H1 (cell line): ENCODE data around the gene SLC35G2. TPM values are rescaled to one million over a fixed set of nuclear protein-coding genes. Genes with fewer than 3 reads are reported as not detected.

ENCODE experiments used
- CTCF ChIA-PET: fragments of 300-600 bp; sonication (Branson Sonifier 250); formaldehyde crosslinking; loops from one replicate; lab custom pipeline; 2021; ENCODE audit not compliant: partially characterized antibody; lab: Charles Lee
- POLR2A ChIA-PET: fragments of 300-600 bp; sonication (Branson Sonifier 250); formaldehyde crosslinking; loops from one replicate; lab custom pipeline; 2021; ENCODE audit warnings: inconsistent platforms; ENCODE audit not compliant: partially characterized antibody; lab: Charles Lee
- DNase-seq, 2 experiments: peaks; one replicate each; pipeline versions ENCODE4 v3.0.0 to v3.0.0-alpha.2; 2010 to 2022; ENCODE audit warnings: low spot score in 2 of 2, low read depth in 1 of 2, mixed read lengths in 1 of 2
- FAIRE-seq: peaks from 2 replicates; lab custom pipeline; 2011; peaks lifted over from hg19 to GRCh38; lab: Jason Lieb, UNC
- H2AFZ ChIP-seq: 2 replicates; pipeline ENCODE4 v1.8.1; 2012; ENCODE audit warnings: low read length, inconsistent platforms
- H2AK5ac ChIP-seq: 2 replicates; pipeline ENCODE4 v1.6.1; 2013; ENCODE audit warnings: low read depth, low read length
- H2BK120ac ChIP-seq: replicated peaks from 2 replicates; pipeline ENCODE3; 2013; ENCODE audit warnings: low read depth, low read length, inconsistent platforms
- H2BK12ac ChIP-seq: 2 replicates; pipeline ENCODE4 v1.6.1; 2013; ENCODE audit warnings: low read depth, low read length
- H2BK15ac ChIP-seq: 2 replicates; pipeline ENCODE4 v1.6.1; 2013; ENCODE audit warnings: low read length
- H2BK20ac ChIP-seq: 2 replicates; pipeline ENCODE4 v1.6.1; 2013; ENCODE audit warnings: low read length
- H2BK5ac ChIP-seq: 2 replicates; pipeline ENCODE4 v1.6.1; 2013; ENCODE audit warnings: low read depth, low read length
- H3K14ac ChIP-seq: 2 replicates; pipeline ENCODE4 v1.6.1; 2013; ENCODE audit warnings: inconsistent platforms; ENCODE audit not compliant: insufficient read length
- H3K18ac ChIP-seq: 2 replicates; pipeline ENCODE4 v1.6.1; 2013; ENCODE audit warnings: low read length; ENCODE audit errors: extremely low read depth
- H3K23ac ChIP-seq: 2 replicates; pipeline ENCODE4 v1.6.1; 2013; ENCODE audit warnings: inconsistent platforms; ENCODE audit not compliant: insufficient read length
- H3K23me2 ChIP-seq: 2 replicates; pipeline ENCODE4 v1.6.1; 2013; ENCODE audit warnings: low read depth, low read length
- H3K27ac ChIP-seq: 2 replicates; pipeline ENCODE4 v1.6.1; 2011; ENCODE audit warnings: low read depth, low read length, inconsistent platforms
- H3K27me3 ChIP-seq, 4 experiments: replicated peaks in 1 of 4; 1 replicate in 1 of 4; 2 replicates in 3 of 4; pipeline versions ENCODE4 v1.6.1 to v1.8.1; 2011 to 2013; ENCODE audit warnings: low read length in 3 of 4, mild to moderate bottlenecking in 3 of 4, inconsistent platforms in 2 of 4, mixed read lengths in 2 of 4, moderate library complexity in 1 of 4; ENCODE audit not compliant: control insufficient read depth in 3 of 4, insufficient read depth in 3 of 4; ENCODE audit errors: extremely low read depth in 1 of 4
- H3K36me3 ChIP-seq, 4 experiments: 2 replicates each; pipeline versions ENCODE4 v1.6.1 to v1.8.1; 2011 to 2013; ENCODE audit warnings: mild to moderate bottlenecking in 4 of 4, low read length in 3 of 4, moderate library complexity in 2 of 4, control low read depth in 1 of 4, inconsistent platforms in 1 of 4; ENCODE audit not compliant: insufficient read depth in 4 of 4, control insufficient read depth in 2 of 4
- H3K4ac ChIP-seq: replicated peaks from 2 replicates; pipeline ENCODE3; 2013; ENCODE audit warnings: low read length, low read depth, mixed read lengths, inconsistent platforms; ENCODE audit not compliant: insufficient read length
- H3K4me1 ChIP-seq, 4 experiments: replicated peaks in 1 of 4; 1 replicate in 1 of 4; 2 replicates in 3 of 4; pipeline versions ENCODE4 v1.6.1 to v1.8.1; 2011 to 2013; ENCODE audit warnings: low read length in 3 of 4, inconsistent platforms in 2 of 4, mixed read lengths in 1 of 4; ENCODE audit not compliant: insufficient read depth in 4 of 4, control insufficient read depth in 3 of 4
- H3K4me2 ChIP-seq, 2 experiments: 2 replicates each; pipeline versions ENCODE4 v1.6.1 to v1.8.1; 2011 to 2013; ENCODE audit warnings: low read depth in 2 of 2, low read length in 2 of 2, control low read depth in 1 of 2, inconsistent platforms in 1 of 2, mild to moderate bottlenecking in 1 of 2; ENCODE audit not compliant: insufficient read depth in 1 of 2
- H3K4me3 ChIP-seq, 4 experiments: fragments of 200-600, 300-600 bp in 1 of 4; sonication (generic), shearing (Covaris generic), sonication (Bioruptor Twin) in 1 of 4; 2 replicates each; pipeline versions ENCODE4 v1.5.1 to v1.8.1; 2011 to 2016; ENCODE audit warnings: low read length in 4 of 4, low read depth in 3 of 4, control low read depth in 2 of 4, inconsistent platforms in 2 of 4, mild to moderate bottlenecking in 2 of 4, mixed read lengths in 1 of 4, moderate library complexity in 1 of 4; ENCODE audit not compliant: insufficient read depth in 2 of 4; ENCODE audit errors: extremely low read depth in 1 of 4
- H3K56ac ChIP-seq: replicated peaks from 2 replicates; pipeline ENCODE3; 2013; ENCODE audit warnings: low read depth, mild to moderate bottlenecking, mixed read lengths, low read length, inconsistent platforms; ENCODE audit not compliant: insufficient read length
- H3K79me1 ChIP-seq: 2 replicates; pipeline ENCODE4 v1.6.1; 2013; ENCODE audit warnings: low read depth, low read length, control low read depth
- H3K79me2 ChIP-seq, 2 experiments: 2 replicates each; pipeline versions ENCODE4 v1.6.1 to v1.8.1; 2012 to 2013; ENCODE audit warnings: low read length in 2 of 2, mild to moderate bottlenecking in 2 of 2, inconsistent platforms in 1 of 2; ENCODE audit not compliant: insufficient read depth in 2 of 2, control insufficient read depth in 1 of 2
- H3K9ac ChIP-seq, 4 experiments: replicated peaks in 1 of 4; 1 replicate in 1 of 4; 2 replicates in 3 of 4; pipeline versions ENCODE4 v1.6.1 to v1.8.1; 2011 to 2013; ENCODE audit warnings: low read depth in 3 of 4, low read length in 3 of 4, control low read depth in 2 of 4, mild to moderate bottlenecking in 2 of 4, moderate library complexity in 2 of 4, inconsistent platforms in 1 of 4; ENCODE audit errors: extremely low read depth in 1 of 4
- H3K9me3 ChIP-seq, 2 experiments: 2 replicates each; pipeline versions ENCODE4 v1.6.1 to v1.8.1; 2012 to 2013; ENCODE audit warnings: mild to moderate bottlenecking in 2 of 2, moderate library complexity in 2 of 2, control low read depth in 1 of 2, inconsistent platforms in 1 of 2, low read depth in 1 of 2, low read length in 1 of 2, mixed read lengths in 1 of 2; ENCODE audit not compliant: insufficient read depth in 2 of 2
- H4K20me1 ChIP-seq, 2 experiments: replicated peaks in 1 of 2; 2 replicates each; pipeline versions ENCODE3 to v1.8.1; 2011 to 2013; ENCODE audit warnings: inconsistent platforms in 2 of 2, low read length in 2 of 2, mild to moderate bottlenecking in 1 of 2; ENCODE audit not compliant: insufficient read depth in 2 of 2, control insufficient read depth in 1 of 2
- H4K5ac ChIP-seq: 2 replicates; pipeline ENCODE4 v1.6.1; 2013; ENCODE audit warnings: low read length, low read depth, mixed read lengths, inconsistent platforms; ENCODE audit not compliant: insufficient read length
- H4K8ac ChIP-seq: 2 replicates; pipeline ENCODE4 v1.8.0; 2013; ENCODE audit warnings: mild to moderate bottlenecking, moderate library complexity, low read length, inconsistent platforms; ENCODE audit not compliant: insufficient read depth; ENCODE audit errors: extremely low read depth
- H4K91ac ChIP-seq: replicated peaks from 2 replicates; pipeline ENCODE3; 2013; ENCODE audit warnings: low read length, mixed read lengths, inconsistent platforms; ENCODE audit not compliant: insufficient read length
- WGBS, 2 experiments: shearing (Covaris generic) in 1 of 2; methylation state at CpG; one replicate each; pipeline versions ENCODE4 v1.1.6 to v1.1.7; 2013 to 2015; ENCODE audit warnings: low lambda C conversion rate in 2 of 2, mixed read lengths in 2 of 2, inconsistent platforms in 1 of 2, low coverage in 1 of 2, missing lambda C conversion rate in 1 of 2; ENCODE audit not compliant: insufficient replicate concordance in 2 of 2, insufficient coverage in 1 of 2, insufficient read length in 1 of 2; ENCODE audit errors: extremely low coverage in 1 of 2, missing lambda C conversion rate in 1 of 2; 5-methylcytosine and 5-hydroxymethylcytosine counted together
- polyA plus RNA-seq, 7 experiments: library from polyadenylated mRNA; depleted of rRNA in 3 of 7; stranded (reverse) in 5 of 7; unstranded in 2 of 7; fragments of >200 nt in 5 of 7; fragments of 200-250 nt in 2 of 7; gene quantifications; 1 replicate in 5 of 7; 2 replicates in 1 of 7; 4 replicates in 1 of 7; pipeline versions ENCODE4 v1.2.1 to v1.2.3, GENCODE V29; 2011 to 2013; ENCODE audit warnings: missing spikeins in 2 of 7, mixed read lengths in 2 of 7
- total RNA-seq: library from RNA; stranded (reverse); fragmentation: NEBNext Ultra II Directional; extraction: Animal tissue kit (Norgen Biotek cat#: 25700); gene quantifications from 2 replicates; pipeline ENCODE4 v1.2.1, GENCODE V29; 2021
- TF ChIP-seq, protein P1 (sequence below): IDR thresholded peaks from 2 replicates; pipeline ENCODE4 v1.6.1; 2012; ENCODE audit warnings: low read length, inconsistent platforms

The SLC35G2 gene
- total and polyA plus RNA-seq, 2 of the 8 experiments (the other 6 are each of a cell fraction or from before 2014, with no cell fraction given), result 5.2 to 6.4 TPM

DNA sequence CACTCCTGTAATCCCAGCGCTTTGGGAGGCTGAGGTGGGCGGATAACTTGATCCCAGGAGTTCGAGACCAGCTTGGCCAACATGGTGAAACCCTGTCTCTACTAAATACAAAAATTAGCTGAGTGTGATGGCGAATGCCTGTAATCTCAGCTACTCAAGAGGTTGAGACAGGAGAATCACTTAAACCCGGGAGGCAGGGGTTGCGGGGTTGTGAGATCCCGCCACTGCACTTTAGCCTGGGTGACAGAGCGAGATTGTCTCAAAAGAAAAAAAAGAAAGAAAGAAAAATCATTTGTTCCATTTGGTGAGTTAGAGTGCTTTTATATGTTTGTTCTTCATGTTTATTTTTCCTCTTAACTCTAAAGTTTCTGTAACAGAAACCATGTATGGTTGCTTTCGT lies 50.4 kb downstream of the SLC35G2 start:
- no peak overlapping the region for H2AK5ac ChIP-seq
- no peak overlapping the region for H3K23ac ChIP-seq
- H4K20me1 ChIP-seq, result peaks cover 3 to 4% of the 10 kb centered on the region in 2 experiments
- H3K4me2 ChIP-seq, result no peak overlapping the region
- no peak overlapping the region for H2BK12ac ChIP-seq
- no peaks in the 10 kb centered on the region for H3K9me3 ChIP-seq
- no peaks in the 10 kb centered on the region; a peak in 1 of 7 replicates for H3K4me1 ChIP-seq
- no peaks in the 10 kb centered on the region for H3K27me3 ChIP-seq
- H2AFZ ChIP-seq, result no peak overlapping the region
- no peak overlapping the region for H3K4me3 ChIP-seq
- ChIA-PET CTCF (interaction anchor here (0.7 to 1.2 kb wide), 2 partner anchors 70 to 81 kb away, joined by 3 to 5 read pairs; no protein-coding TSS in a partner anchor), POLR2A (no interaction called here)
- H3K79me1 ChIP-seq, result peaks cover 4% of the 10 kb centered on the region
- no peak overlapping the region for H4K91ac ChIP-seq
- H3K14ac ChIP-seq, result no peak overlapping the region
- WGBS, 2 experiments, result 95% methylated on average over 9 of the region's 9 CpGs; no CpG with 5 or more reads in 1 of the 2 experiments
- H3K23me2 ChIP-seq, result no peaks in the 10 kb centered on the region
- H3K36me3 ChIP-seq, result peaks cover 0 to 3% (median 1%) of the 10 kb centered on the region in 4 experiments; a peak in 2 of 8 replicates
- no peak overlapping the region for H2BK20ac ChIP-seq
- H3K18ac ChIP-seq, result no peak overlapping the region
- no peak overlapping the region for H4K8ac ChIP-seq
- no peak overlapping the region for H2BK15ac ChIP-seq
- no peak overlapping the region for H3K9ac ChIP-seq
- H4K5ac ChIP-seq, result no peak overlapping the region
- FAIRE-seq (no peak), DNase-seq (no peak)
- no peak overlapping the region for H3K56ac ChIP-seq
- no peak overlapping the region for H3K27ac ChIP-seq
- peaks cover 0 to 95% of the 10 kb centered on the region in 2 experiments; a peak in 2 of 4 replicates for H3K79me2 ChIP-seq
- no peak overlapping the region for H2BK120ac ChIP-seq
- no peak overlapping the region for H2BK5ac ChIP-seq
- H3K4ac ChIP-seq, result no peak overlapping the region
- TF ChIP-seq, protein P1, sequence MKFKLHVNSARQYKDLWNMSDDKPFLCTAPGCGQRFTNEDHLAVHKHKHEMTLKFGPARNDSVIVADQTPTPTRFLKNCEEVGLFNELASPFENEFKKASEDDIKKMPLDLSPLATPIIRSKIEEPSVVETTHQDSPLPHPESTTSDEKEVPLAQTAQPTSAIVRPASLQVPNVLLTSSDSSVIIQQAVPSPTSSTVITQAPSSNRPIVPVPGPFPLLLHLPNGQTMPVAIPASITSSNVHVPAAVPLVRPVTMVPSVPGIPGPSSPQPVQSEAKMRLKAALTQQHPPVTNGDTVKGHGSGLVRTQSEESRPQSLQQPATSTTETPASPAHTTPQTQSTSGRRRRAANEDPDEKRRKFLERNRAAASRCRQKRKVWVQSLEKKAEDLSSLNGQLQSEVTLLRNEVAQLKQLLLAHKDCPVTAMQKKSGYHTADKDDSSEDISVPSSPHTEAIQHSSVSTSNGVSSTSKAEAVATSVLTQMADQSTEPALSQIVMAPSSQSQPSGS, result no peak
